ENCODE results near the gene DOCK3.

Gene DOCK3

DNA sequence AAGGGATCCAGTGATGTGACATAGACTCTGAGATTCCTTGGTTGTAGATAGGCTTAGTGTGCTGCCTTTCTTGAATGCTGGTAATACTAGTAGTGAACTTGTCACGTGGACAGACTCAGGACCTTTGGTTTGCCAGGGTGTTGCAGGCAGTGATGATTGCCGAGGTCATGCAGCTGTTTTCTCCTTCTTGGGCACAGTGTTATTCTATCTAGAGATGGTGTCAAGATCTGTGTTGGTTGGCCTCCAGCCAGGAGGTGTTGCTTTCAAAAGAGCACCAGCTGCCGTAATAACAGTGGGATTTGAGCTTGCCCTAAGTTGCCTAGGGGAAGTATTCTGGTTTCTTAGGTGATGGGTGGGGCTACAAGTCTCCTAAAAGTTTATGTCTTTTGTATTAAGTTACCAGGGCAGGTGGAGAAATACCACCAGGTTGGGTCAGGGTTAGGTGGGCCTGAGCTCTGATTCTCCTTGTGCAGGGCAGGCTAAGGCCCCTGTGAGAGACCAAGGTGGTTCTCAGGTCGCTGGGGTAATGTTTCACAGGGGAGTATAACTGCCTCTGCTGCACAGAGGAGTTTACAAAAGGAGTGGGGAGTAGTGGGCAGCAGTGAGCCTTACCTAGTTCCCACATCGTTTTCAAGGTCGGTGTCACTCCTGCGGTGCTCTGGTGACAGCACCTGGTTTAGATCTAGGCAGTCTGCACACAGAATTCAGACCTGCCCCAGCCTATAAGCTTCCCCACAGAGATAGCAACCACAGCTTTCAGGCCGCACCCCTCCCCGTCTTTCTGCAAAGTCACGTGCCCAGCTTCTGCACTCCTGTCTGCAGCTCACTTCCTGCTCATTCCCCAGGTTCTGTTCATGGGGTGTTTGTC, 350.3 kb downstream of the DOCK3 start:
- no peak overlapping the region for H3K4me3 ChIP-seq (ENCODE audit: low read depth, low read length)
- TF ChIP-seq, protein P1, sequence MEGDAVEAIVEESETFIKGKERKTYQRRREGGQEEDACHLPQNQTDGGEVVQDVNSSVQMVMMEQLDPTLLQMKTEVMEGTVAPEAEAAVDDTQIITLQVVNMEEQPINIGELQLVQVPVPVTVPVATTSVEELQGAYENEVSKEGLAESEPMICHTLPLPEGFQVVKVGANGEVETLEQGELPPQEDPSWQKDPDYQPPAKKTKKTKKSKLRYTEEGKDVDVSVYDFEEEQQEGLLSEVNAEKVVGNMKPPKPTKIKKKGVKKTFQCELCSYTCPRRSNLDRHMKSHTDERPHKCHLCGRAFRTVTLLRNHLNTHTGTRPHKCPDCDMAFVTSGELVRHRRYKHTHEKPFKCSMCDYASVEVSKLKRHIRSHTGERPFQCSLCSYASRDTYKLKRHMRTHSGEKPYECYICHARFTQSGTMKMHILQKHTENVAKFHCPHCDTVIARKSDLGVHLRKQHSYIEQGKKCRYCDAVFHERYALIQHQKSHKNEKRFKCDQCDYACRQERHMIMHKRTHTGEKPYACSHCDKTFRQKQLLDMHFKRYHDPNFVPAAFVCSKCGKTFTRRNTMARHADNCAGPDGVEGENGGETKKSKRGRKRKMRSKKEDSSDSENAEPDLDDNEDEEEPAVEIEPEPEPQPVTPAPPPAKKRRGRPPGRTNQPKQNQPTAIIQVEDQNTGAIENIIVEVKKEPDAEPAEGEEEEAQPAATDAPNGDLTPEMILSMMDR (IDR thresholded peaks at IDR 0.05; ENCODE audit: low read depth, low read length): no peak

- TF ChIP-seq, protein P1 (IDR thresholded peaks at IDR 0.05; ENCODE audit: low read depth, low read length): no peak
- no peak overlapping the region for H3K4me3 ChIP-seq (ENCODE audit: low read depth, low read length)
Observed at GRCh38 chr3:51031666-51032065, 356.9 kb downstream of the DOCK3 start.

GRCh38 chr3:51035630-51036029, 360.9 kb downstream of the DOCK3 start:
- no peak overlapping the region for H3K4me3 ChIP-seq (ENCODE audit: low read depth, low read length)
- TF ChIP-seq, protein P1 (IDR thresholded peaks at IDR 0.05; ENCODE audit: low read depth, low read length): no peak

GRCh38 chr3:51044982-51045381, 370.3 kb downstream of the DOCK3 start:
- TF ChIP-seq, protein P1 (IDR thresholded peaks at IDR 0.05; ENCODE audit: low read depth, low read length): no peak
- no peak overlapping the region for H3K4me3 ChIP-seq (ENCODE audit: low read depth, low read length)

GRCh38 chr3:51052562-51052961, 377.8 kb downstream of the DOCK3 start:
- no peak overlapping the region for H3K4me3 ChIP-seq (ENCODE audit: low read depth, low read length)
- TF ChIP-seq, protein P1 (IDR thresholded peaks at IDR 0.05; ENCODE audit: low read depth, low read length): no peak

DNA sequence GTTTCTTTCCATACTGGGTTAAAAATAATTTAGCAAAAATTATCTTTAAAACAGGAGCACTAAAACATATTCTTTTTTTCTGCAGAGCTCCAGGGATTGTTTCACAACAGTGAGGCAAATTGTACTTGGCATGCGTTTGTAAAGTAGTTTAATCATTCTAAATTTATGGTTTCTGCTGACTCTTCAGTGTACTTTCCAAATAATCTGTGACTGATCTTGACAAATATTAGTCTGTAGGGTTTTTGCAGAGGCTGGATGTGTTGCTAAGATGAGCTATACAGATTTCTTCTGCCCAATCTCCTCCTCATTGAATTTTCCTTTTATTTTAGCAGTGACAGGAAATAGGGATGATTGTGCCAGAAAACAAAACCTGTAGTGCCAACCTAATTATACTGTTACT, 382.4 kb downstream of the DOCK3 start:
- TF ChIP-seq, protein P1 (IDR thresholded peaks at IDR 0.05; ENCODE audit: low read depth, low read length): no peak
- no peak overlapping the region for H3K4me3 ChIP-seq (ENCODE audit: low read depth, low read length)

GRCh38 chr3:51063053-51063452, 388.3 kb downstream of the DOCK3 start:
- TF ChIP-seq, protein P1 (IDR thresholded peaks at IDR 0.05; ENCODE audit: low read depth, low read length): no peak
- no peak overlapping the region for H3K4me3 ChIP-seq (ENCODE audit: low read depth, low read length)
